ENCODE results near the gene NEK3.
A peak's percentile ranks its signal among the peaks of the same experiment; 100 is the strongest.

The NEK3 gene

GRCh38 chr13:52158629-52159158 is 703 bp downstream of the NEK3 start:
- Histone ChIP-seq H3K36me3 (ENCODE audit: control insufficient read depth, insufficient read depth, low read length) (no peaks in the 10 kb centered on the region), H3K27me3 (replicated peaks; ENCODE audit: control insufficient read depth, insufficient read depth, low read length) (no peaks in the 10 kb centered on the region), H3K4me3 (replicated peaks; ENCODE audit: low read depth, low read length) (peak overlapping the region; percentile 73)
- TF ChIP-seq CTCF (IDR thresholded peaks at IDR 0.05; ENCODE audit: insufficient read depth, low read length, poor library complexity, severe bottlenecking) = no peak
- no peak for DNase-seq (ENCODE audit: extremely low read depth, insufficient read length)

- Histone ChIP-seq H3K36me3 (ENCODE audit: control insufficient read depth, insufficient read depth, low read length) (no peaks in the 10 kb centered on the region), H3K27me3 (replicated peaks; ENCODE audit: control insufficient read depth, insufficient read depth, low read length) (no peaks in the 10 kb centered on the region), H3K4me3 (replicated peaks; ENCODE audit: low read depth, low read length) (no peak overlapping the region)
- no peak for DNase-seq (ENCODE audit: extremely low read depth, insufficient read length)
- TF ChIP-seq CTCF (IDR thresholded peaks at IDR 0.05; ENCODE audit: insufficient read depth, low read length, poor library complexity, severe bottlenecking) = no peak
These were observed 2.6 kb downstream of the NEK3 start for GRCh38 chr13:52156724-52157261.

- Histone ChIP-seq H3K36me3 (ENCODE audit: control insufficient read depth, insufficient read depth, low read length) (no peaks in the 10 kb centered on the region), H3K27me3 (replicated peaks; ENCODE audit: control insufficient read depth, insufficient read depth, low read length) (no peaks in the 10 kb centered on the region), H3K4me3 (replicated peaks; ENCODE audit: low read depth, low read length) (no peak overlapping the region)
- TF ChIP-seq CTCF (IDR thresholded peaks at IDR 0.05; ENCODE audit: insufficient read depth, low read length, poor library complexity, severe bottlenecking) = no peak
- no peak for DNase-seq (ENCODE audit: extremely low read depth, insufficient read length)
These were observed 4.2 kb downstream of the NEK3 start for GRCh38 chr13:52155177-52155576.

GRCh38 chr13:52147225-52147624 is 12.2 kb downstream of the NEK3 start:
- no peaks in the 10 kb centered on the region for H3K27me3 ChIP-seq (replicated peaks; ENCODE audit: control insufficient read depth, insufficient read depth, low read length)
- H3K36me3 ChIP-seq (ENCODE audit: control insufficient read depth, insufficient read depth, low read length) = no peaks in the 10 kb centered on the region
- DNase-seq (ENCODE audit: extremely low read depth, insufficient read length) = no peak
- TF ChIP-seq CTCF (IDR thresholded peaks at IDR 0.05; ENCODE audit: insufficient read depth, low read length, poor library complexity, severe bottlenecking) = no peak
- no peak overlapping the region for H3K4me3 ChIP-seq (replicated peaks; ENCODE audit: low read depth, low read length)

GRCh38 chr13:52141299-52141698 is 18.1 kb downstream of the NEK3 start:
- DNase-seq (ENCODE audit: extremely low read depth, insufficient read length) = no peak
- H3K27me3 ChIP-seq (replicated peaks; ENCODE audit: control insufficient read depth, insufficient read depth, low read length) = no peaks in the 10 kb centered on the region
- H3K36me3 ChIP-seq (ENCODE audit: control insufficient read depth, insufficient read depth, low read length) = no peaks in the 10 kb centered on the region
- no peak overlapping the region for H3K4me3 ChIP-seq (replicated peaks; ENCODE audit: low read depth, low read length)
- no peak for TF ChIP-seq CTCF (IDR thresholded peaks at IDR 0.05; ENCODE audit: insufficient read depth, low read length, poor library complexity, severe bottlenecking)

GRCh38 chr13:52137489-52137888 is 21.9 kb downstream of the NEK3 start:
- H3K36me3 ChIP-seq (ENCODE audit: control insufficient read depth, insufficient read depth, low read length) = no peaks in the 10 kb centered on the region
- TF ChIP-seq CTCF (IDR thresholded peaks at IDR 0.05; ENCODE audit: insufficient read depth, low read length, poor library complexity, severe bottlenecking) = no peak
- no peak for DNase-seq (ENCODE audit: extremely low read depth, insufficient read length)
- no peak overlapping the region for H3K4me3 ChIP-seq (replicated peaks; ENCODE audit: low read depth, low read length)
- no peaks in the 10 kb centered on the region for H3K27me3 ChIP-seq (replicated peaks; ENCODE audit: control insufficient read depth, insufficient read depth, low read length)

Measured in GM06990 (cell line).